A673 (cell line): ENCODE measurements around the gene MRPL33.

Source experiments
- EZH2 ChIP-seq: fragments of 200-600 bp; sonication (generic); IDR thresholded peaks from 2 replicates; pipeline ENCODE4 v1.6.1; 2017; ENCODE audit warnings: borderline replicate concordance, low read depth, mild to moderate bottlenecking, mixed read lengths, antibody characterized with exemption, low read length; ENCODE audit not compliant: poor library complexity, severe bottlenecking
- TF ChIP-seq, protein P1 (sequence below): fragments of 300-800, 200-600 bp; sonication (generic); conservative IDR thresholded peaks from 2 replicates; pipeline ENCODE4 v1.5.1; 2017; ENCODE audit warnings: low read depth, mild to moderate bottlenecking, antibody characterized with exemption, low read length, moderate library complexity, mixed read lengths

DNA sequence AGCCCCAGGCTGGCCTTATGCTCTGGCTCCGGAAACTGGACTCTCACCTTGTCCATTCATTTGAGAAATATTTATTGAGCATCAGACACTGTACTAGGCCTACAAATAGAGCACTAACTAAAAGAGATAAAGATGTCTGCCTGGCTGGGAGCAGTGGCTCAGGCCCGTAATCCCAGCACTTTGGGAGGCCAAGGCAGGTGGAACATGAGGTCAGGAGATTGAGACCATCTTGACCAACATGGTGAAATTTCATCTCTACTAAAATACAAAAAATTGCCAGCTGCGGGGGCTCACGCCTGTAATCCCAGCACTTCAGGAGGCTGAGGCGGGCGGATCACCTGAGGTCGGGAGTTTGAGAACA, 7.6 kb upstream of the MRPL33 start:
- TF ChIP-seq, protein P1, sequence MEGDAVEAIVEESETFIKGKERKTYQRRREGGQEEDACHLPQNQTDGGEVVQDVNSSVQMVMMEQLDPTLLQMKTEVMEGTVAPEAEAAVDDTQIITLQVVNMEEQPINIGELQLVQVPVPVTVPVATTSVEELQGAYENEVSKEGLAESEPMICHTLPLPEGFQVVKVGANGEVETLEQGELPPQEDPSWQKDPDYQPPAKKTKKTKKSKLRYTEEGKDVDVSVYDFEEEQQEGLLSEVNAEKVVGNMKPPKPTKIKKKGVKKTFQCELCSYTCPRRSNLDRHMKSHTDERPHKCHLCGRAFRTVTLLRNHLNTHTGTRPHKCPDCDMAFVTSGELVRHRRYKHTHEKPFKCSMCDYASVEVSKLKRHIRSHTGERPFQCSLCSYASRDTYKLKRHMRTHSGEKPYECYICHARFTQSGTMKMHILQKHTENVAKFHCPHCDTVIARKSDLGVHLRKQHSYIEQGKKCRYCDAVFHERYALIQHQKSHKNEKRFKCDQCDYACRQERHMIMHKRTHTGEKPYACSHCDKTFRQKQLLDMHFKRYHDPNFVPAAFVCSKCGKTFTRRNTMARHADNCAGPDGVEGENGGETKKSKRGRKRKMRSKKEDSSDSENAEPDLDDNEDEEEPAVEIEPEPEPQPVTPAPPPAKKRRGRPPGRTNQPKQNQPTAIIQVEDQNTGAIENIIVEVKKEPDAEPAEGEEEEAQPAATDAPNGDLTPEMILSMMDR, result no peak
- TF ChIP-seq EZH2, result no peak
